AG10803 (cell line): ENCODE results near the gene MAGT1.
A peak's percentile ranks its signal among the peaks of the same experiment; 100 is the strongest.

Experiments
- DNase-seq: peaks from one replicate; pipeline ENCODE4 v3.0.0; 2010; ENCODE audit warnings: low read depth
- H3K4me3 ChIP-seq: 2 replicates; pipeline ENCODE4 v1.5.1; 2011; ENCODE audit warnings: mild to moderate bottlenecking, low read length, control low read depth
- TF ChIP-seq, protein P1 (sequence below): conservative IDR thresholded peaks from 2 replicates; pipeline ENCODE4 v1.5.1; 2011; ENCODE audit warnings: mild to moderate bottlenecking, low read length, control low read depth, inconsistent platforms

MAGT1 gene

DNA sequence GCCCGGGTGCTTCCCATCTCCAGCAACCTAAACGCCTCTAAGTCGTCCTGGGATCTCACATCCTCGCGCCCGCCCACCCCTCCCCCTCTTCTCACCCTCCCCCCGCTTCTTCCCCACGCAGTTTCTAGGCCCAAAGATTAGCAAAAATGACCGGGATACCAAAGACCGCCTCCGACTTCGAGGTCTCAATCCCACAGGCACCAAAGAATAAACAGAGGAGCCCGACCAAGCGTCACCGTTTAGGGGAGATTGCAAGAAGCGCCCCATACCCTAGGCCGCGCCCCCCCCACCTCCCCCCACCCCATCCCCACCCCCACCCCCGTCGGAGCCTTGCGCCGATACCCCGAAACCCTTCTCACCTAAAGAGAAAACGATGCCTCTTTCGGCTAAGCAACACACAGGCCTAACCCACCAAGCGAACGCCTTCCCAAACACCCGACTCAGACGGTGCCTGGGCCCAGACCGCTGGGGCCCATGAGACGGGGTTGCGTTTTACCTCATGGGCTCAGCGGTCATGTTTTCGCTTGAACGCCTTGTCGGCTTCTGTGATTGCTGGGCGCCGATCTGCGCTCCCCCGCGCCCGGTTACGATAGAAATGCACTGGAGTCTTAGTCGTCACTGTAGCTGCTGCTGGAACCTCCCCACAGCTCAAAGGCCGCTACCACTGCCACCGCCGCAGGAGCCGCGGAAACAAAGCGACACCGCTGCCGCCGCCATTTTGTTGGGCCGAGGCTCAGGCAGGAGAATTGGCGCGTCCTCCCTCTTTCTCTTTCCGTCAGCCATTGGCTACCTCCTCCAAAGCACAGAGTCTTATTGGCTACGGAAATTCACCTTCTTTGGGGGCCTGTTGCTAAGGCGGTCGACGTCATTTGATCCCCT is 109.5 kb downstream of the MAGT1 start, which contains the start of gene ATRX:
ATRX (minus strand) TSS at position 731 of the 879 bp plus-strand sequence; CDS start at position 516, 215 bp downstream.
- peak; percentile 72 for DNase-seq
- H3K4me3 ChIP-seq = peak within 1 kb of the TSS; percentile 76
- TF ChIP-seq, protein P1, sequence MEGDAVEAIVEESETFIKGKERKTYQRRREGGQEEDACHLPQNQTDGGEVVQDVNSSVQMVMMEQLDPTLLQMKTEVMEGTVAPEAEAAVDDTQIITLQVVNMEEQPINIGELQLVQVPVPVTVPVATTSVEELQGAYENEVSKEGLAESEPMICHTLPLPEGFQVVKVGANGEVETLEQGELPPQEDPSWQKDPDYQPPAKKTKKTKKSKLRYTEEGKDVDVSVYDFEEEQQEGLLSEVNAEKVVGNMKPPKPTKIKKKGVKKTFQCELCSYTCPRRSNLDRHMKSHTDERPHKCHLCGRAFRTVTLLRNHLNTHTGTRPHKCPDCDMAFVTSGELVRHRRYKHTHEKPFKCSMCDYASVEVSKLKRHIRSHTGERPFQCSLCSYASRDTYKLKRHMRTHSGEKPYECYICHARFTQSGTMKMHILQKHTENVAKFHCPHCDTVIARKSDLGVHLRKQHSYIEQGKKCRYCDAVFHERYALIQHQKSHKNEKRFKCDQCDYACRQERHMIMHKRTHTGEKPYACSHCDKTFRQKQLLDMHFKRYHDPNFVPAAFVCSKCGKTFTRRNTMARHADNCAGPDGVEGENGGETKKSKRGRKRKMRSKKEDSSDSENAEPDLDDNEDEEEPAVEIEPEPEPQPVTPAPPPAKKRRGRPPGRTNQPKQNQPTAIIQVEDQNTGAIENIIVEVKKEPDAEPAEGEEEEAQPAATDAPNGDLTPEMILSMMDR = no peak

- no peak for DNase-seq
- H3K4me3 ChIP-seq = no peak overlapping the region
- TF ChIP-seq, protein P1 = no peak
These were observed 115.5 kb downstream of the MAGT1 start for GRCh38 chrX:77779695-77780094.

- H3K4me3 ChIP-seq = no peak overlapping the region
- TF ChIP-seq, protein P1 = no peak
- no peak for DNase-seq
These were observed 118.6 kb downstream of the MAGT1 start for GRCh38 chrX:77776659-77777058.
